Vagina (tissue), 2 donors: ENCODE results near the gene MYO10.

Experiments
- CTCF ChIP-seq, 3 experiments: fragments of 450-650 bp in 2 of 3; fragments of 200-600 bp in 1 of 3; sonication (generic) in 1 of 3; IDR thresholded peaks; one replicate each; pipeline ENCODE4 v1.5.1; 2017 to 2019; ENCODE audit warnings: antibody characterized with exemption in 3 of 3, mild to moderate bottlenecking in 2 of 3, moderate library complexity in 2 of 3
- POLR2A ChIP-seq, 2 donors: fragments of 450-650 bp; IDR thresholded peaks; one replicate each; pipeline ENCODE4 v1.6.1; 2017; ENCODE audit warnings: antibody characterized with exemption in 2 of 2, mild to moderate bottlenecking in 2 of 2, moderate library complexity in 2 of 2
- POLR2AphosphoS5 ChIP-seq, 2 donors: sonication (generic); formaldehyde crosslinking; IDR thresholded peaks; one replicate each; pipeline ENCODE4 v1.9.0; 2017; ENCODE audit warnings: antibody characterized with exemption in 2 of 2, mild to moderate bottlenecking in 2 of 2, low read depth in 1 of 2; ENCODE audit not compliant: insufficient read depth in 1 of 2

DNA sequence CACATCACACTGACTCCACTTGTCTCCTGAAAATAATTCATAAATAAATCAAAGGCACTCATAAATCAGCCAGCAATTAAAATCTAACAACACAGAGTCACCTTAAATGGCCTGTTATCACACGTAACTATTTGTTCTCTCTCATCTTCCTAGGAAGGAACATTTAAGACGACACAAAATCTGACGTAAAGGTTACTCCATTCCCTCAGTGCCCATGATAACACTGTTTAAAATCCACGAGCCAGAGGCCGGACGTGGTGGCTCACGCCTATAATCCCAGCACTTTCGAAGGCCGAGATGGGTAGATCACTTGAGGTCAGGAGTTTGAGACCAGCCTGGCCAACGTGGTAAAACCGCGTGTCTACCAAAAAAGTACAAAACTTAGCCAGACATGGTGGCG is 56.4 kb downstream of the MYO10 start:
- no peak for TF ChIP-seq POLR2A (IDR thresholded peaks at IDR 0.05)
- no peak for TF ChIP-seq POLR2AphosphoS5 (IDR thresholded peaks at IDR 0.05; ENCODE audit: insufficient read depth in 1 of 2, low read depth in 1 of 2)
- no peak for TF ChIP-seq CTCF (IDR thresholded peaks at IDR 0.05)
